GM19455 (cell line): ENCODE measurements around the gene ERAP2.
"Not testable (repeated sequence)": the region's sequence is repeated elsewhere in the genome, so short reads cannot be mapped to it uniquely, and the experiment has no call there.

Experiments used
- ATAC-seq: cut with Tn5 transposase; IDR thresholded peaks from one replicate; pipeline ENCODE4 v1.9.1; 2021; ENCODE audit not compliant: unreplicated experiment

The ERAP2 gene

DNA sequence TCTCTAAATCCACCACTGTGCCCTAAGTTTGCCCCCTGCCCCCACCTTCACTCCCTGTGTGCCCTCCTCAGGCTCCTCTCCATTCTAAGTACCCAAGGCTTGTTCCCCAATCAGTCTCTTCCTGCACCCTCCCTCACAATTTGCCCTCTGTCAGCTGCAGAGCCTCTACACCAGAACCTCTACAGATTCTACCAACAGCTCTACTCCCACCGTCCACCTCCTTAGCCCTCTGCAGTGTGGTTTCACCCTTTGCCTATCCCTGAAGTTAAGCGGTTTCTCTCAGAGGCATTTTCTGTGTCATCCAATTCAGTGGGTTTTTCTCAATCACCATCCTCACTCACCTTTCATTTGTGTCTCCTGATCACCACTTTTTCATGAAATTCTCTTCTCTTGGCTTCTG, 13.2 kb upstream of the ERAP2 start:
- ATAC-seq: no peak

DNA sequence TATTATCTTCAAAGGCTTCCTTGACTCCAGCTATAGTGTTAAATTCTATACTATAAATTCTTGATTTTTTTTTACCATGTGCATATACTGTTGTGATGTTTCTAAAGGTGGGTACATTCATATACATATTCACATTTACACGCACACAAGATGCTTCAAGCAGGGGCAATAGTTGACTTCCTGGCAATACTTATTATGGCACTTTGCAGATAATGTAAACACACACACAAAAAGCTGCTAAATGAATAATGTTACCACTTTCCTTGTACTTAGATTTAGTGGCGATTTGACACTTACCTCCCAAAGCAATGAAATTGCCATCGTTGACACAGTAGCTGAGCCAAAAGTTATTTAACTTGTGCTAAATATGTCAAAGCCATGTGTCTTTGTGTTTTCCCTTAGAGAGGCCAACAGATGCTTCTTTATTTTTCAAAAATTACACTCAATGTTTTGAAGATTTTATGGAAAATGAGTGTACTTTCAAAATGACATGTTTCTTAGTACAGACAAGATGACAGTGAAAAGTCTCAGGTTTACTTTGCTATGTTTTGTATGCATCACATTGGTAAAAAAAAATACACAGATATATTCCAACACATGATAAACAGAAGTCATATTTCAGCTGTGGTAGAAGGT, 12.2 kb upstream of the ERAP2 start:
- ATAC-seq: no peak

DNA sequence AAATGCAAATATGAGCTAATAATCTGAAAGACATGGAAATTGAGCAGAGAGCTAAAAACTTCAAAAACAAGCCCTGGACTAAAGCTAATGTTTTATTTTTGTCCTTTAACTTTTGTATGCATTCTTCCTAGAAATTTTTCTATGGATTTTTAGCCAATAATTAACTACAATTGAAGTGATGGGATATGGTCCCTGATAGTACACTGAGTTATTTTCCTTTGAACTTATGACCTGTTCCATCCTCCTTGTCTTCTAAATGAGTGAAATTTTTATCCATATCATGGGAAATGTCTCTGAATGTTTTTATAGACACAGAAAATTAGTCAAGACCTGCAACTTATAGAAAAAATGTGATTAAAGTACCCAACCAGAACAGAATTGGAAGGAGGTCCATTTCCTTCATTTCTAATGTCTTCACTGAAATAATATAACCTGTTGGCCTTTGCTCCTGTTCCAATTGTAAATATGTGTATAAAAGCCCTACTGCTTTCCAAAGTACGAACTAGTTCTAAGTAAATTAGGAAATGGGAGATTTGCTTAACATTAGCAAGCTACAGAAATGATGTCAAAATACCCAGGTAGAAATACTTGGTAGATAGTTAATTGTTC, 11.3 kb upstream of the ERAP2 start:
- no peak for ATAC-seq

DNA sequence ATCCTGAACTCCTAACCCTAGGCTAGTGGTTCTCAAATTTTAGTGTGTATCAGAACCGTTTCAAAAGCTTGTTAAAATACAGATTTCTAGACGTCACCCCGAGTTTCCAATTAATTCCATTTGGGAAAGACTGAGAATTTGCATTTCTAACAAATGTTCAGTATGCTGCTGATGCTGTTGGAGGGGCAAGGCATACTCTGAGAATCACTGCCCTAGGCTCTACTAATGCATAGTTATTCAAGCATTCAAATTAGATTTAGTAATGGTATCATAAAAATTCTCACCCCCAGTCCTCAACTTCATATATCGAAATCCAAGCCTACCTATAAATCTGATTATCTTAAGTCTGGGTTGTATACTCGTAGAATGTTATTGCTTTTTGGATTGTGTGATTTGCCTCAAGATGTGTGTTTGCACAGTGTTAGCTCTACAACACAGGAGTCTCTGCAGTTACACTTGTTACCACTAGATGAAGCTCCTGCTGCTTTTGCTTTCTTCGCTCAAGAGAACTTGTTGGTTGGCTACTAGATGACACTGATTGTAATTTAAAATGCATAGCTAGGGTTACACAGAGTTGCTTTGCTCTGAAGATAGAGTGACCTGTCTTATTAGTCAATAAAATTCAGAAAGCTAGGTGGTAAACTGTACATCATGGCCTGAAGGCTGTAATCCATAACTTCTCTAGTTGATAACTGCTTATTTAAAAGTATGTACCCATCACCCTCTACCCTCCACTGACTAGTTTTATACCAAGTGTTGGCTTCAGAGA, 7.5 kb upstream of the ERAP2 start:
- peak; percentile 77 for ATAC-seq

DNA sequence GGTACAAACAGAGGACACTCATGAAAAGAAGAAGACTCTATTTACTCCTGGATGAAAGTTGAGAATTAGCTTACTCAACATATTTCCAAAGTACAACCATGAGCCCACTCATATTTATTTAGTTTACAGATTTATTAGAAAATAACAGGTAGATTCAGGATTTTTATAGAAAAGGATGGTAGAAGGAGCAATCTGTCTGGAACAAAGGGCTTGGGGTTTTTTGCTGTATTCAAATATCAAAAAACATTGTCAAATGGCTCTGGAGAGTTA, 7.0 kb upstream of the ERAP2 start:
- ATAC-seq: no peak

DNA sequence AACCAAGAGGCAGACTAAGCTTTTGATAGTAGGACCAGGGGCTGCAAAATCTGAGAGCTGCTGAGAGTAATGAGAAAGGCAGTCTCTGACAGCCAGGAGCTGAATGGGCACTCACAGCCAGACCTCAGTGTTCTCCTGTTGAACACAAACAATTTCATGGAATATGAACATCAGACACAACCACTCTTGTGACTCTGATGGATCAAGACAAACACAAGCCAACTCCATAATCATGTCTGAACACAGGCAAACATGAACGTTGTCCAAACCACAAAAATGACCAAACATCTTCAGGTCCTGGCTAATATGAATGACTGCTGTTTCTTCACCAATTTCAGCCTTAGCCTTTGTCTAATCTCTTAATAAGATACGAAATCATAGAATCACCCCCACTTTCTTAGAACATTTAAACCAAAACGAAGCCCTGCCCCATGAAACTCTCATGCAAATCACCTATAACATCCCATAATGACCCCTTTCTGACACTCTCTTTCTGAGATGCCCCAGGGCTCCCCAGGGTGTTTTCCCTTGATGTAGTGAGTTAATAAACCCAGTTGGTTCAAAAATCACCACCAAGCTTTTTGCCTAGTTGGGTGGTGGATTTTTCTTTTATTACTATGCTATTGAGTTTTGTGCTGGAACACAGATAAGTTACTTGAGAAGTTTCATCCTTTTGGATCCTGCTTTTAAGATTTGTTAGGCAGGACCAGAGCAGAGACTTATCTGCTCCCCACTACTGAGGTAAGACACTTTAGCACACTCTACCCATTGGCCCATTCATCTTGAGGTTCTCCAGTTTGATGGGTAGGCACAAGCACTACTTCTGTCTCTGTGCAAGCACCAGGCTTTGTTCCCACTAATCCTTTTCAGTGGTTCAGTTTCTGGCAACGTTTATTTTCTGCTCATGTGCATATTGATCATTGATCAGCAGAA, 5.9 kb upstream of the ERAP2 start:
- ATAC-seq: peak; percentile 70

DNA sequence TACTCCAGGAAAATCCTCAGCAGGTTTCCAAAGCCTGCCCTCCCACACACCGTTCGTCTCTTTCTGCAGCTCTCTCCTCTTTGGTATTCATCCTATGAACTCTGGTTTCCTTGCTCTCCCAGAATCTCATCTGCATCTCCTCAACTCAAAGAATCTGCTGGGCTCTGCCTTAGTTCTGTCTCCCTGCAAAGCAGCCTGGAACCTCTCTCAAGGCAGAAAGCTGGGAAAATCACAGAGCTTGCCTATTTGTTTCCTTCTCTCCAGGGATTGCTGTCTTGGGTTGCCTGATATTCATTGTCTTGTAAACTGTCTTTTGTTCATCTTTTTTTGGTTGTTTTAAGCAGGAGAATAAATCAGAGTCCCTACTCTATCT, 5.3 kb upstream of the ERAP2 start:
- peak; percentile 1 for ATAC-seq

DNA sequence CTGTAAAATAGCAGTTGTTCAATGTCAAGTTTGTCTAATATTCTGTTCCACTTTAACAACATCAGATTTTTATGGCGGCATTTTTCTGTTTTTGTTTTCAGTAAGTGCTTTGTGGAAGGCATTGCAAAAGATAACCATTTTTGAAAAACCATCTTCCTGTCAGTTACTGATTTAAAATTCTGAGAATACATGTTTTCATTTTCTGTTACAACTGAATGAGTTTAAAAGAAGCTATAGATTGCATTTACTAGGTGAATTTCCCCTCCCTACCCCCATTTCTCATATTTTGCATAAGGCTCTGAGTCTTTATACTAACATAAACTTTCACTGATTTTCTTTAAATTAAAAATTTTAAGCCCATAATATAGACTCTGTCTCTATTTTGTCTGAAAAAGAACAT, 4.6 kb upstream of the ERAP2 start:
- no peak for ATAC-seq

DNA sequence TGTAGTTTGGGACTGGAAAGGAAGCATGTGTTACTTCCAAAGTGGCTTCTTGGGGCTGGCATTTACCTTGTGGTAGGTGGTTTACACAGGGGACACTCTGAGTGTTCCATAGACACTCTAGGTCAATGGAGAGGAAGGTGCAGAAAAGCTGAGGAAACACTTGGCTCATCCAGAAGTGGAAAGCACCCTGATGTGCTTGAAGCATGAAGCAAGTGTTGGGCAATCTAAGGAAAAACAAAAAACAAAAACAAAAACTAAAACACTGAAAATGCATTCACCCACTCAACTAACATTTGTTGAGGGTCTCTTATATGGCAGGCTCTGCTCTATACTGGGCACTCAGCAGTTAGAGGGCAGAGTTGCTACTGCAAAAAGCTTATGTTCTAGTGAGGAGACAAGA, 2.9 kb upstream of the ERAP2 start:
- ATAC-seq: no peak

DNA sequence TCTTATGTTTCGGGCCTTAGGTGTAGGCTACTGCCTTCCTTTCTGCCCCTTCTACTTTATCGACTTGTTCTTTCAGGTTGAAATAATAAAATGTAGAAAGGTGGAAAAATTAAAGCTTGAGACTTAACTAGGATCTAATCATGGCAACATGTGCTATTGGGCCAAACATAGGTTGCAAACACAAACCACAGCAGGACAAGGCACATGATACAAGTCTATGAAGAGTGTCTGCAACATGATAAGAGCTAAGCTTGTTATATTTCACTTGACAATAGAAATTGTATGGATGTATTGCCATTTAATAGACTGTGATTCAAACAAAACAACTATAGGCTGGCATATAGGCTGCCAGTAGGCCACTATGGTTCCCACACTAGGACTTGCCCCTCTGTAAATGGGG, 1.7 kb upstream of the ERAP2 start:
- no peak for ATAC-seq

DNA sequence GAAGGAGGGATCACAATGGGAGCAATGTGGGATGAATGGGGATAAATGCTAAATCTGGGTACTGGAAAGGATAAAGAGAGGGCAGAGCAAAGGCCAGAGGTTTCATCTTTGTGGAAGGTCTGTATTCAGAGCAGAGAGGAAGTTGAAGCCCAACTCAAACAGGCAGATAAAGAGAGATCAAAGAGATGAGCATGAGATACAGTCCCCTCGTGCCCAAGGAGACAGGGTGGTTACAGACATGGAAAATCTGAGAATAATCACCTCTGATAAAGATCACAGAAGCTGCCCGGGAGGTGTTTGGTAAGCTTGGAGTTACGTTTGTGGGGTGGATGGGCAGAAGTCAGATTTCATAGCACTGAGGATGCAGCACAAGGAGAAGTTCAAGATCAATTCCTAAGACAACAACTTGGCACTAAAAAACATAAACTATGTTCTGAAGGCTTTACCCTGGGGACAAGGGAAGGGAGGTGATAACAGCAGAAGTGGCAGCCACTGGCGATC, 459 bp upstream of the ERAP2 start:
- ATAC-seq: peak; percentile 8

DNA sequence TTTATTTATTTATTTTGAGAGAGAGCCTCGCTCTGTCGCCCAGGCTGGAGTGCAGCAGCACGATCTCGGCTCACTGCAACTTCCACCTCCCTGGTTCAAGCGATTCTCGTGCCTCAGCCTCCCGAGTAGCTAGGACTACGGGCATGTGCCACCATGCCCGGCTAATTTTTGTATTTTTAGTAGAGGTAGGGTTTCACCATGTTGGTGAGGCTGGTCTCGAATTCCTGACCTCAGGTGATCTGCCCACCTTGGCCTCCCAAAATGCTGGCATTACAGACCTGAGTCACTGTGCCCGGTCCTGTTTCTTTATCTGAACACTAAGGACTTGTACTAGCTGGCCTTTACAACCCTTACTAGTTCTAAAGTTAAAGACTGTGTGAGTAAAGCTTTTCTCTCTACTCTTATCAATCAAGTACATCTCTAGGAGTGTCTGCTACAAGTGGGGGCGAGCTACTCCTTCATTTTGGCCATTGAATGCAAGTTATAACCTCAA, 723 bp downstream of the ERAP2 start:
- ATAC-seq: not testable (repeated sequence)

DNA sequence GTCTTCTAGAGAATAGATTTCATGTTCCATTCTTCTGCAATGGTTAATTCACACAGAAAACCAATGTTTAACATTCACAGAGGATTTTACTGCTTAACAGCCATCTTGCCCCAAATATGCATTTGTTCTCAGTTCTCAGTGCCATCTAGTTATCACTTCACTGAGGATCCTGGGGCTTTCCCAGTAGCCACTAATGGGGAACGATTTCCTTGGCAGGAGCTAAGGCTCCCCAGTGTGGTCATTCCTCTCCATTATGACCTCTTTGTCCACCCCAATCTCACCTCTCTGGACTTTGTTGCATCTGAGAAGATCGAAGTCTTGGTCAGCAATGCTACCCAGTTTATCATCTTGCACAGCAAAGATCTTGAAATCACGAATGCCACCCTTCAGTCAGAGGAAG, 3.4 kb downstream of the ERAP2 start:
- ATAC-seq: no peak

DNA sequence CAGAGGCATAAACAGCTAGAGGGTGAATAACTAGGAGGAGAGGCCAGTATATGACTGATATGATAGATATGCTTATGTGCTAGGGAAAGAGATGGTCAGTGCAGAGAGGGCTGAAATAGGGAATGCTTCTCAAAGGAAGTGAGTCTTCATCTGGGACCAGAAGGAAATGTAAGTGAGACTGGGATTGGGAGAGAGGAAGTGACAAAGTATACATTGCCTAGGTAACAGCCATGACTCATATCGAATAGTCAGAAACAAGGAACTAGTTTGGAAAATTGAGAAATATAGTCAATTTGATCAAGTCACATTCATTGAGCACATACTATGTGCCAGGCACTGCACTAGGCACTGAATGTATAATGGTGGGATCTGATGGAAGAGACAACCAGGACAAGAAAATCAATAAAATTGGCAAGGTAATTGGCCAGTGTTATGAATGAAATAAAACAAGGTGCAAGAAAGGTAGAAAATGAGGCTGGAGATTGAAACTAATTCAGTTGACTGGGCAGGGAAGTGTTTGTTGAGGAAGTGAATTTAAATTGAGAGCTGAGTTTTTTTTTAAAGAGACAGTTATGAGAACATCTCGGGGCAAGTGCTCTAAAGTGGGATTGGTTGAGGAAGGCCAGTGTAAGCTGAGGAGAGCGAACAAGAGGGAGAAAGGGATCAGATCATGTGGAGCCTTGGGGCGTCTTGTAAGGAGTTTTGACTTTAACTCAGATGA, 4.3 kb downstream of the ERAP2 start:
- no peak for ATAC-seq

DNA sequence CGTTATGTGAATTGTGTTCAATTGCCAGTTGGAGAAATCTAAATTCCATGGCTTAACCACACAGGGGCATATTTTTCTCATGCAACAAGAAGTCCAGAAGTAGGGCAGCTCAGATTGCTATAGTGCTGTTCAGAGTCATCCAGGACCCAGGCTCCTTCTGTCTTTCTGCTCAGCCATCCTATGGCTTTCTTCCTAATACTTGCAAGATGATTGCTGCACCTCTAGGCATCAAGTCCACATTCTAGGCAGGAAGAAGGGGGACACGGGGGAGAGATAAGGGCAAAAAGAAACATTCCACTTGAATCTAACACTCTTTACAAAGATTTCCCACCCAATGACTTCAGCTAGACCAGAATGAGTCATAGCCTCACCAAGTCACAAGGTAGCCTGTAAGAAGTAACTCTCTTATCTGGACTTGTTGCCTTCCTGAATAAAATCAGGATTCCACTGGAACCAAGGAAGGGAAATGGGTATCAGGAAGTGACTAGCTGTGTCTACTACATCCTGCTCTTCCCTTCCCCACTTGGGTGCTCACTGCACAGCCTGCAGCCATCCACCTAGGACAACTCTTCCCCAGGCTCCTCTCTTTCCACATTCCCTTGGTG, 5.3 kb downstream of the ERAP2 start:
- no peak for ATAC-seq

DNA sequence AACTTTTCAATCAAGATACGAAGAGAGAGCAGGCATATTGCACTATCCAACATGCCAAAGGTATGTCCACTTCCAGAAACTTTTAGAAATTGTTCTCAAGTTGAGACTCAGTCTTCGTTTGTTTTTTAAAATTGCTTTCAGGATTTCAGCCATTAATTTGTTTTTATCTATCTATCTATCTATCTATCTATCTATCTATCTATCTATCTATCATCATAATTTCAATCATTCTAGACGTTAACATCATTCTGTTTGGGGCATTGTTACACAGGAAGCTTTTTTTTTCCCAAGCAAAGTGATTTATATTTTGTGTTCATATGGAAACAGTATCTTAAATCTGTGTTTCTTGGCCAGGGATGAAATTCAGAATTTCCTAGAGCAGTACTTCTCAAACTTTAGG, 7.6 kb downstream of the ERAP2 start:
- no peak for ATAC-seq

DNA sequence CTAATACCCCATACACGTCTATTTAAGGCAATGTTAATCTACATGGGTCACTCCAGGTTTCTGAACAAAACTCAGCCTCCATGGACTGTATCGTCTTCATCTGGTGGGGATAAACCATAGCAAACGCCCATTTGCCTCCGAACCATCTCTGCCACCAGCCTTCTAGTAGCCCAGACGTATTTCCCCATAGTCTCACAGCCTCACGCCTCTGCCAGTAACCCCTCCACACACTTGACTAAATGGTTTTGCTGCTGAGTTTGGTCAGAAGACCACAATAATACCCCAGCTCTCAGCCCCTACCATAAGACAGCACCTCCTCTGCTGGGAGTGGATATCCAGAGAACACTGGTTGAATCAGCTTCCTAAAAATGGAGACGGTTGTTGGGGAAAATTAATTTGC, 8.7 kb downstream of the ERAP2 start:
- ATAC-seq: no peak

DNA sequence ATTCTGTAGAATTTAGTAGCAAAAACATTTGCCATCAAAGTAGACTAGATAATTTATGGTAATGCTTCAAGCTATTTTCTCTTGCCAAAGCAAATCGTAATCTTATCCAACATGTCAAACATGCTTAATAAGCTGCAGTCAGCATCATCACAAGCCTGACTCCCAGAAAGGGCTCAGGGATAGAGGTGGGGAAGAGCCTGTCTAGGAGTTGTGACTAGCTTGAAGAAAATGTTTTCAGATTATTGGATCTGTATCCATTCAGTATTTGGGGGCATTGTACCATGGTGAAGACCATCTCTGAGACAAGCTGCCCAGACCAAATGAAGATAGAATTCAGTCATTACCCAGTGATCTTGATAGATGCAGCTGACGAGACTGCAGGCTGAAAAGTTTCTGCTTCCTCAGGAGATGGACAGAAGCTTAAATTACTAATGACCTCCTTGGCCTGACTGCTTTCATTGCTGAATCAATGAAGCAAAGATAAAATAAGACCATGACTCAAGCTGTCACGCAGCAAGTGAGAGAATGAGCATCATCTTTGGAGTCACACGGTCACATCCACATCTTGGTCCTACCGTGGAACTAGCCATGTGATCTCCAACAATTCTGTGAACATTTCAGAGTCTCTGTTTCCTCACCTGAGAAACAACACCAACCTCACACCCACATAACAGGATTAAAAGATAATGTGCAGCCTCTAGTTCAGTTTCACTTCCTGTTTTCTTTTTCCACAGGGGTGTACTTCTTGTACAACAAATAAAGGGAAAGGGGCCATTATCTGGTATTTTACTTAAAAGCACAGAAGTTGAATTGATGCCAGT, 9.4 kb downstream of the ERAP2 start:
- ATAC-seq: peak; percentile 87

DNA sequence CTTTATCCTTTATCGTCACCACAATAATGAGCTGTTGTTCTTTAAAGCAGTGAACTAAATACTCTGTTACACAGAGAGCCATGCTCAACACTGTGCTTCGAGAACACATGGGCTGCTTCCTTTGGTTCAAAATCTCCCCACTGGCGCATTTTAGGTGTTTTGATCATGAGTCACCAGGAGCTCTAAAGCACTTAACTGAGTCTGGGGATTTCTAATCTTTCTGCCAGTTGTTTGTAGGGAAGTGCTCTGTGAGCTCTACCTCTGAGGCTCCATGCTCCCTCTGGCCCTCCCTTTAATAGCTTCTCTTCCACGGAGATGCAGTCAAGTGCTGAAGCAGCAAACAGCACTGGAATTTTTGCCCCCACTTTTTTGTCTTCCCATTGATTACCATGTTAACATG, 17.0 kb downstream of the ERAP2 start:
- ATAC-seq: no peak
